Measurements from ENCODE around the gene DLD.

- TF ChIP-seq ZFP3 (CRISPR knock-in tag; IDR thresholded peaks at IDR 0.05) (no peak), ARNTL (CRISPR knock-in tag; IDR thresholded peaks at IDR 0.05; ENCODE audit: borderline replicate concordance, low read depth) (no peak), CREB5 (CRISPR knock-in tag; IDR thresholded peaks at IDR 0.05; ENCODE audit: low read depth) (no peak), CSDC2 (CRISPR knock-in tag; IDR thresholded peaks at IDR 0.05) (no peak), POU6F1 (CRISPR knock-in tag; IDR thresholded peaks at IDR 0.05; ENCODE audit: borderline replicate concordance, low read depth) (no peak)
Observed at GRCh38 chr7:107884066-107884818, 6.7 kb upstream of the DLD start.
